ENCODE results near the gene CSNK1D. TPM values are rescaled to one million over a fixed set of nuclear protein-coding genes. Genes with fewer than 3 reads are reported as not detected.

The CSNK1D gene
- total RNA-seq, 4 donors from 2014 or later = 16.5 to 173 (median 44.6) TPM

DNA sequence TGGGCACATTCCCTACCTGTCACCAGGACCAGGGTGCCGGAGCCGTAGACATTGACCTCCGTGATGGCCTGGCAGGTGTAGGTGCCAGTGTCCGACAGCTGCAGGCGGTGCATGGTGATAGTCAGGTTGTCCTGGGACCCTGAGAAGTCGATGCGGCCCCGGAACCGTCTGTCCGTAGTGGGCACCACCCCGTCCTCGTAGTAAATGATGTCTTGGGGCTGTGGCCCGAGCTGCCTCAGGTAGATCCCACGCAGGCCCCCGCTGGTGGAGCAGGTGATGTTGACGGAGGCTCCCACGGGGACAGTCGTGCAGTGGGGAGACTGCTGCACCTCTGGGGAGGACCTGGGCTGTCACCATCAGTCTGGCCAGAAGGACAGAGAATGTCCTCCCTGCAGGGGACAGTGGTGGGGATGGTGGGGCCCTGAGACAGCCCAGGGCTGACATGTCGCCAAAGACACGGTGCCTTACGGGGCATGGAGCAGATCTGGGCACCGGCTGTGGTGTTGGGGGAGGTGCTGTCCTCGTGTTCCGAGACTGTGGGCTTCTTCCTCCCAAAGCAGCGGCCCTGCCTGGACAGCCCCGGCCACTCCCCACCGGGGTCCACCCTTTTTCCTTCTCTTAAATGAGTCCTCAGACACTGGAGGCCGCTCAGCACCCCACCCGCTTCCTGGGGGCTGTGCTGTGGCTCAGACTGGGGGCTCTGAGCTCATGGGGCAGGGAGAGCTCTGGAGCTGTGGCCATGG is 43.3 kb upstream of the CSNK1D start:
- Histone ChIP-seq H3K4me3 (no peak overlapping the region), H3K36me3 (no peaks in the 10 kb centered on the region), H3K27ac (no peak overlapping the region), H3K4me1 (no peaks in the 10 kb centered on the region), H3K9me3 (no peaks in the 10 kb centered on the region), H3K27me3 (peaks cover 6 to 26% of the 10 kb centered on the region in 2 donors)
- DNase-seq = no peak
- no peak for TF ChIP-seq POLR2A (IDR thresholded peaks at IDR 0.05)
- TF ChIP-seq, protein P1, sequence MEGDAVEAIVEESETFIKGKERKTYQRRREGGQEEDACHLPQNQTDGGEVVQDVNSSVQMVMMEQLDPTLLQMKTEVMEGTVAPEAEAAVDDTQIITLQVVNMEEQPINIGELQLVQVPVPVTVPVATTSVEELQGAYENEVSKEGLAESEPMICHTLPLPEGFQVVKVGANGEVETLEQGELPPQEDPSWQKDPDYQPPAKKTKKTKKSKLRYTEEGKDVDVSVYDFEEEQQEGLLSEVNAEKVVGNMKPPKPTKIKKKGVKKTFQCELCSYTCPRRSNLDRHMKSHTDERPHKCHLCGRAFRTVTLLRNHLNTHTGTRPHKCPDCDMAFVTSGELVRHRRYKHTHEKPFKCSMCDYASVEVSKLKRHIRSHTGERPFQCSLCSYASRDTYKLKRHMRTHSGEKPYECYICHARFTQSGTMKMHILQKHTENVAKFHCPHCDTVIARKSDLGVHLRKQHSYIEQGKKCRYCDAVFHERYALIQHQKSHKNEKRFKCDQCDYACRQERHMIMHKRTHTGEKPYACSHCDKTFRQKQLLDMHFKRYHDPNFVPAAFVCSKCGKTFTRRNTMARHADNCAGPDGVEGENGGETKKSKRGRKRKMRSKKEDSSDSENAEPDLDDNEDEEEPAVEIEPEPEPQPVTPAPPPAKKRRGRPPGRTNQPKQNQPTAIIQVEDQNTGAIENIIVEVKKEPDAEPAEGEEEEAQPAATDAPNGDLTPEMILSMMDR (IDR thresholded peaks at IDR 0.05) = no peak
- intact Hi-C loops (cut with DNase I; ENCODE audit: low total_unique reads) = no loop called here

DNA sequence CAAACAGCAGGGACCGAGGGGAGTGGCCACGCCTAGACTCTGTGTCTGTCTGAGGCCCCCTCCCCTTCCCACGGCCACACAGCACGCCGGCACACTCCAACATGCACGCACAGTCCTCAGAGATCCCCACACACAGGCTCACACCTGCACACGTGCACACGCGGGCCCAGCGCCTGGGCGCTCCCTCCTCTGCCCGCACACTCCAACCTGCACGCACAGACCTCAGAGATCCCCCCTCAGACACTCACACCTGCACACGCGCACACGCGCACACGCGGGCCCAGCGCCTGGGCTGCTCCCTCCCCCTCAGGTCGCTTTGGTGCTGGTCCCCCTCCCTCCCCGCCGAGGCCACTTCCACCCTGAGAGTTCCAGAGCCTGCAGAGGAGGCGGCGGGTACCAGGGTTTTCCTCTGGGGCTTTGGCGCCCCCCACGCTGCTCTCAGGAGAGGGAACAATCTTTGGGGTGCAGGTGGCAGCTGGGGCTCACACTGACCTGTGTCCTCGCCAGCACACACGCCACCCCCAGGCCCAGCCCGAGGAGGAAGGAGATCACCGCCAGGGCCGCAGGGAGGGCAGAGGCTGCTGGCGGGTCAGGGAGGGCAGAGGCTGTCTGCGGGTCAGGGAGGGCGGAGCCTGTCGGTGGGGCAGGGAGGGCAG is 42.3 kb upstream of the CSNK1D start:
- Histone ChIP-seq H3K9me3 (no peaks in the 10 kb centered on the region), H3K4me1 (no peaks in the 10 kb centered on the region), H3K4me3 (no peak overlapping the region), H3K27ac (no peak overlapping the region), H3K36me3 (no peaks in the 10 kb centered on the region), H3K27me3 (peaks cover 6 to 26% of the 10 kb centered on the region in 2 donors)
- intact Hi-C loops (cut with DNase I; ENCODE audit: low total_unique reads) = no loop called here
- no peak for DNase-seq
- TF ChIP-seq, protein P1 (IDR thresholded peaks at IDR 0.05) = no peak
- no peak for TF ChIP-seq POLR2A (IDR thresholded peaks at IDR 0.05)

DNA sequence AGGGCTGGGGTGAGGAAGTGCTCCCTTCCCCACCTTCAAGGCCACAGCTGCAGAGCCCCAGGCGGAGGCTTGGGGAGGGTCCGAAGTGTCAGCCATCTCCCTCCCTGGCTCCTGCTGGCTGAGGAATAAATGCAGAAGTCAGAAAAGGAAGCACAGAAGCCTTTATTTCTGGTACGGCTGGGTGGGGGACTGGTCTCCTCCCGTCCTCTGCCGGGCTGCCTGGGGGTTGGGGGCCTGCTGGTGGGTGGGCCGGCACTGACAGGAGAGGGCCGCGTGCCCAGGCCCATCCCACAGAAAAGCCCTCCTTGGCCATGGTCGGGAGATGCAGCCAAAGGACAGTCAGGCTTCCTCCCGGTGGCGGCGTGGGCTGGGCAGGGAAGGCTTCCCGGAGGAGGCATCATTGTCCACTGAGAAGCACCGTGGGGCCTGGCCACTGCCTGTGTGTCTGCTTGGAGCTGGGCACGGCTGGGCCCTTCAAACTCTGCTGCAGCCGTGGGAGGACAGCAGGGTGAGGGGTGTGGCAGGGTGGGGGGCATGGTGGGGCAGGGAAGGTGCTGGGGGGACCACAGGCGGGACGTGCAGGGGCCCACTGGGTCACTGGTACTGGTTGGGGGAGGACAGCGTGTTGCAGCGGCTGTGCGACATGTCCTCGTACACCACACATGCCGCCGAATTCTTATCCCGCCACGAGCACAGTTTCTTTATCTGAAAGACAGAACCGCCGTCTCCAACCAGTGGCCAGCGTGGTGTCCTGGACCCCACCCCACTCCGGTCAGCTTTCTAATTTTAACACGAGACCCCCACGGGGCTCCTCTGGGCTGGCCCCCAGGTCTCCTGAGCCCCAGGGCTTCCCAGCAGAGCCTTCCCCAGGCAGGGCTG is 41.5 kb upstream of the CSNK1D start:
- Histone ChIP-seq H3K27ac (no peak overlapping the region), H3K27me3 (peaks cover 6 to 26% of the 10 kb centered on the region in 2 donors), H3K4me3 (no peak overlapping the region)

DNA sequence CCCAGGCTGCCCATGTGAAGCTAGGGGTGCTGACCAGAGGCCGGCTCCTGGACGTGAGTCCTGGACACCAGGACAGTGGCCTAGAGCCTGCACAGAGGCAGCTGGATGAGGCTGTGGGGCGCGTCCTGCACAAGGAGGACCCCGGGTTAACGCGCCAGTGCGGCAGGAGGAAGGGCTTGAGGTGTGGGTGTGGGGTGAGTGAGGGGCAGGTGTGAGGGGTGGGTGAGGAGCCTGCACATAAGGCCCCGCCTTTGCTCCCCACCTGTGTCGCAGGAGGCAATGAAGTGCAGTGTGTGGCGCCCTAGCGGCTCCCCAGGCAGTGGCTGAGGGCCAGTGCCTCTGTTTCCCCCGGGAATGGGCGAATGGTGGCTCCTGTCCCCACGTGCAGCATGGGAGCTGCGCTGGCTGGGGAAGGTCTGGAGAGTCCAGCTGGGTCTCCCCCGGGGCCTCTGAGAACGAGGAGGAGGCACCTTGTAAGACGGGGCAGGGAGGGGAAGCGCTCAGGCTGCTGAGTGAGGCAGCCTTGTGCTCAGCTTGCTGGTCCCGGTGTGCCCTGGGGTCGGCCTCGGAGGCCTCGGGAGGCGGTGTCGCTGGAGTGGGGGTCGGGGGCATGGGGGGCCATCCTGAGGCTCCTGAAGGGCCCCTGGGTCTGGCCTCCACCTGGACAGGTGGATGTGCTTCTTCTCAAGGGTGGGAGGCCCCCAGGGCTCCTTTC is 40.7 kb upstream of the CSNK1D start:
- Histone ChIP-seq H3K27me3 (peaks cover 6 to 26% of the 10 kb centered on the region in 2 donors), H3K9me3 (no peaks in the 10 kb centered on the region), H3K27ac (no peak overlapping the region), H3K36me3 (no peaks in the 10 kb centered on the region), H3K4me3 (no peak overlapping the region), H3K4me1 (no peaks in the 10 kb centered on the region)
- intact Hi-C loops (cut with DNase I; ENCODE audit: low total_unique reads) = no loop called here
- no peak for DNase-seq
- TF ChIP-seq, protein P1 (IDR thresholded peaks at IDR 0.05) = no peak
- no peak for TF ChIP-seq POLR2A (IDR thresholded peaks at IDR 0.05)

More for the DNA sequence above, 41.5 kb upstream of the CSNK1D start:
- intact Hi-C loops (cut with DNase I; ENCODE audit: low total_unique reads) = no loop called here
- H3K9me3 ChIP-seq = no peaks in the 10 kb centered on the region
- no peaks in the 10 kb centered on the region for H3K4me1 ChIP-seq
- H3K36me3 ChIP-seq = no peaks in the 10 kb centered on the region
- DNase-seq = no peak
- no peak for TF ChIP-seq POLR2A (IDR thresholded peaks at IDR 0.05)
- TF ChIP-seq, protein P1 (IDR thresholded peaks at IDR 0.05) = no peak
